Measurements from ENCODE around the gene NUP160.
A peak's percentile ranks its signal among the peaks of the same experiment; 100 is the strongest.
"Not testable (repeated sequence)": the region's sequence is repeated elsewhere in the genome, so short reads cannot be mapped to it uniquely, and the experiment has no call there.

Gene NUP160

DNA sequence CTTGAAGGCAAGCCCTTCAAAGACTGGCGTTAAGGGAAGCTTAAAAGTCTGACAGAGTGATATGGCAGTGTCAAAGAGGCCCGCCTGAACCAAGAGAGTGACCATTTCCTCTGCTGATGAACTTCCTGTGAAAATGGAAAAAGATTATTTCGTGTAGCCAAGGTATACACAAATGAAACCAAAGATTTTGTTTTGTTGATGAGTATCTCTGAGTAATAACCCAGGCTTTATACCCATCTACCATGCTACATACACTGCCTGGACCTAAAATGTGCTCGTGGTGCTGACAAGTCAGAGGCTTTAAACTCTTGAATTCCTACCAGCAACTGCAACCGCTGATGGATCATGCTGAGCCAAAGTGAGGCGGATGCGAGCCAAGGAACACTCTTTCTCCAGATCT lies 60.0 kb downstream of the NUP160 start:
- no peak for DNase-seq

DNA sequence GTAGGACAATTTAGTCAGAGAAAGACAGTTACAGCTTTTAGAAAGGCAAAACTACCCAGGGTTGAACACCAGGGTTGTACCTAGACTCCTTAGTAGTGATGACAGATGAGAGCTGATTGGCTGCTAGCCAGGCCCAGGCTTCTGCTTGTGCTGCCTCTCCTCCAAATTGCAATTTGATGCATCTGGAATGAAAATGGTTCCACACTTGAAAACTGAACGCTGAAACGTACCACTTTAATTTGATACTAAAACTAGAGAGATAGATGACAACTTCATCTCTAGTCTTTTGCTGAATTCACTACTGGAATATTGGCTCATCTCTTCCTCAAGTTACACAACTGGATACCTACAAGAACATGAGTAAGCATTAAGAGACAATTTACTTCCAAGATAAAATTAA lies 61.8 kb downstream of the NUP160 start:
- no peak for DNase-seq

DNA sequence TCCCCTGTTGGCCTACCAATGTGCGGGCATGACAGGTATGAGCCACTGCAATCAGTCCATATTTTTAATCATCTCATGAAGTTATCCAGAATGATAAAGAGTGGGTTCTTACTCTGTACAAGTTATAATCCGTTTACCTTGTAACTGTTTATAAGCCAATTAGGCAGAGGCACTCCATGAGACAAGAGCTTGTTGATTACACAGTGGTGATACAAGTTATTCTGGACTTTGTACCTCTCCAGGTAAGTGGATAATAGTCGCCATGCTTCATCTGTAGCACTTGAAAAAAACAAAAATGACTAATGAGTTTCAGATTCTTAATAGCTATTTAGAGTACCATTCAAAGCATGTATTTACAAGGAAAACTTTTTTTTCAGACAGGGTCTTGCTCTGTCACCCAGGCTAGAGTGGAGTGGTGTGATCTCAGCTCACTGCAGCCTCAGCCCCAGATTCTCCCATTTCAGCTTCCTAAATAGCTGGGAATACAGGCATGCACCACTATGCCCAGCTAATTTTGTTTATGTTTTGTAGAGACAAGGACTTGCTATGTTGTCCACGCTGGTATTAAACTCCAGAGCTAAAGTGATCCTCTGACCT lies 63.3 kb downstream of the NUP160 start:
- DNase-seq: no peak

DNA sequence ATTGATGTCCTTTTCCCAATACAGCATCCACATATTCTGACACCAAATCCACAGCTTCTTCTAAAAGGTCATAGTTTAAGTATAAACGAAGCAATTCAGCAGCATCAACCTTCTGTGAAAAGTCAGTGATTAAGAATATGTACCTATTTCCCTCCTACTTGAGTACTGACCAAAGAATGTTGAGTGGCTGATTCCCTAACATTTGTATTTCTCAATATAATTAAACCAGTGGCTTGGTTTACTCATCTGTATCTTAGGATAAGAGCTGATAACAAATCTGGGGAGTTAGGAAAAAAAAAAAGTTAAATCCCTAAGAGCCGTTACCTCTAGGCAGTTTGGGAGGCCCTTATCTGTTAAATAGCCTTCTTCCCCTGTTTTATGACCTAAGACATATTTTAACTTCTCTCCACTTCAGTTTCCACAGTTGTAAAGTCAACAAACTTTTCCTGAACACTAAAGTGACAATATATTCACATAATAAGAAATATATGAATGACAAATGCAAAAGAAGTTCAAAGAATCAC lies 65.0 kb downstream of the NUP160 start:
- DNase-seq: no peak

DNA sequence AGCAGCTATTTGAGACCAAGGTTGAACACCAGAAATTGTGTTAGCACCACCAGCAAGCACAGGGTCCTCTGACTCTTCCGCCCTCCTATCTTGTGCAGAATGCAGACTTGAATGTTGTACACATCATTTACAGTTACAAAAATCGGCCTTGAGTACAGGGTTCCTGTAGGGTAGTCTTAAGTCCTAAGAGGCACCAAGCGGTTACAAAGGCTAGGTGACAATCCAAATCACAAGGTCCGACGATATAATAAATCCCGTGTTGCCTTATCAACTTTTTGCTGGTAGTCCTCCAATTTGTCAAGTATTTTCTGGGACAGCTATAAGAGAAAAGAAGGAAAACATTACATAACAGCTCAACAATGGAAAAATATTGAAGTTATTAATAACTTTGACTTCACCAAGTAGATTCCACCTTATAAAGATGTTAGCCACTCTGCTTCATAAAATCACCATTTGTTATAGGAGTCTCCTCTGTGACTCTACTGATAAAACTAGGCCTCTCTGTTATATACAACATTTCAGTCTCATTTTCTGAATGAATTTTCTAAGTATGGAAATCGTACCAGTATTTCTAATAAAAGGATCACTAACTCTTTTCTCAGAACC lies 69.2 kb downstream of the NUP160 start:
- DNase-seq: no peak

DNA sequence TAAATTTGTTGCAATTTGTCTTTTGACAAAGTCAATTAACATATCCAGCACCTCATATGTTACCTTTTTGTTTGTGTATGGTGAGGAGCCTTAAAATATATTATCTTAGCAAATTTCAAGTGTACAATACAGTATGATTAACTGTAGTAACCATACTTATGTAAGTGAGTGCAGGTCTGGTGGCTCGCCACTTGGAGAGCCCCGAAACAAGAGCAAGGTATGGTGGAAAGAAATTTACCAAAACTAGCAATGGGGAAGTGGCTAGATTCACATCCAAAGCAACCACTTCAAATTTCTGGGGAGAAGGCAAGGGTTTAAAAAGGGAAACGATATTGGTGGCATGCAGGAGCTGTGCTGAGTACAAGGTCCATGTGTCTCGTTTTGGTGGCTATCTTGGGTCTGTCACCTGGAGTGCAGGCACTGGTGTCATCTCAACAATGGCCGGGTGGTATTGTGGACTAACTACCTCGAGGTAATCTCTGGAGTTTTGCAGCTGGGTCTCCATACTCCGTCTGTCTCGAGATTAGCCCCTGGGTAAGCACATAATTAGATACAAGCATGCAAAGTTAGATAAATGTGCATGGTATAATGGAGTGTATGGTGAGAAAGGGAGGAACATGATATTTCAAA lies 72.8 kb downstream of the NUP160 start:
- no peak for DNase-seq

DNA sequence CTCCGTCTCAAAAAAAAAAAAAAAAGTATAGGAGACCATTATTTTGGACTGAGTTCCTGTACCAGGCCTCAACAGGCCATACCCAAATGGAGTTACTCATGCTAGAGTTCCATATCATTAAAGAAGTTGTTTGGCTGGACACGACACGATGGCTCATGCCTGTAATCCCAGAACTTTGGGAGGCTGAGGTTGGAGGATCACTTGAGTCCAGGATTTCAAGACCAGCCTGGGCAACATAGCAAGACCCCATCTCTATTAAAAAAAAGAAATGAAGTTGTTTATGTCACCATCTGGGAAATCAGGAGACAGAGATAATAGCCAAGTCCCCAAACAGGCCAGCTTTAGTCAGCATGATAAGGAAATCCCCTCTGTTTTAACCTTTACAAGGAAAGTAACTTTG lies 74.3 kb downstream of the NUP160 start:
- DNase-seq: no peak

DNA sequence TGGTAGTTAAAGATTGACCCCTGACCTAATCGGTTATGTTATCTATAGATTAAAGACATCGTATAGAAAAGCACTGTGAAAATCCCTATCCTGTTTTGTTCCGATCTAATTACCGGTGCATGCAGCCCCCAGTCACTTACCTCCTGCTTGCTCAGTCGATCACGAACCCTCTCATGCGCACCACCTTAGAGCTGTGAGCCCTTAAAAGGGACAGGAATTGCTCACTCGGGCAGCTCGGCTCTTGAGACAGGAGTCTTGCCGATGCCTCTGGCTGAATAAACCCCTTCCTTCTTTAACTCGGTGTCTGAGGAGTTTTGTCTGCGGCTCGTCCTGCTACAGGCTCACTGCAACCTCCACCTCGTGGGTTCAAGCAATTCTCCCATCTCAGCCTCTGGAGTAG lies 78.6 kb downstream of the NUP160 start:
- DNase-seq: not testable (repeated sequence)

DNA sequence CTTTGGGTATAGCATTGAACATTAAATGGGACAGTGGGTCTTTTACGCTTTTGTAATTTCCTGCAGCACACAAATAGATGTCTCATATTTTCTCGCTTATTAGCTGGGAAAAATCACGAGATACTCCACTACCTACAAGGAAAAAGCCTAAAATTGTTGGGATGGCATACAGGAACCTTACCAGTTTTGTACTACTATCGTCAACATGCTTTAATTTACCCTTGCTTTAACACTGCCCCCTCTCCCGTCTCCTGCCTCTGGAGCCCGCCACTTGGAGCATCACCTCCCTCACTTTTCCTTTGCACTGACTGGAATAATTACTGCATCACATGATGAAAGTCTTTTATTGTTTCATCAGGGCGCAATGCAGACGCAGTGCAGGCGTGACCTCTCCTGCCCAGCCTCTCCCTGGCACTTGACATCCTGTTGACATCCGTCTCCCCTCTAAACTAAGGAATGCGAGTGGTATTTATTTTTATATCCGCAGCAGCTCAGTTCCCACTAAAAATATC lies 80.0 kb downstream of the NUP160 start:
- DNase-seq: peak; percentile 73

DNA sequence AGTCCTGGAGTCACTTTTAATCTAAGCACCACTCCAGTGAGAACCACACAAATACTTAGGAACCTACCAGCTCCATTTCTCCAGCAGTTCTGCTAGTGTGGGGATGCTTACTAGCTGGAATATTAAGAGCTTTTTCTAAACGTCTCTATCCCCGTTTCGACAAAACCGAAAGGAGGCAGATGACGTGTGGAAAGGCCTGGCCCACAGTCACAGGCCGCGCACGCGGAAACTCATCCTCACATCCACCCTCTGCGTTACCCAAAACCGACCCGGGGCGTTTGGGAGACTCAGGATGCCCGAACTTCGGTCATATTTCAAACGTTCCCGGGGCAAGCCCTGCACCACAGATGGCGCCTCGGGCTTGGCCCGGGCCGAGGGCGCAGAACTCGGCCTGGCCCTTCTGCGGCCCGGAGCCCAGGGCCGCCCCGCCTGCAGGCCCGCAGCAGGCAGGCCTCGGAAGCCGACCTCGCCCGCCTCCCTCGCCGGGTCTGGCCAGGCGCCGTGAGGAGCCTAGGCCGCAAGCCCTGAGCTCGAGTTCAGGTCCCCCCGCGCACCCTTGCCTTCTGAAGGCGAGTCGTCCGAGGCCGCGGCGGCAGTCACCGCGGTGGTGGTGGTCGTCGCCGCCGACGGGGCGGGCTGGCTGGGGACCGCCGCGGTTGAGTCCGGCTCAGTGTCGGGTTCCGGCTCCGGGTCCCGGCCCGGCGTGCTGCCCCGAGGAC lies 81.5 kb downstream of the NUP160 start:
- no peak for DNase-seq

DNA sequence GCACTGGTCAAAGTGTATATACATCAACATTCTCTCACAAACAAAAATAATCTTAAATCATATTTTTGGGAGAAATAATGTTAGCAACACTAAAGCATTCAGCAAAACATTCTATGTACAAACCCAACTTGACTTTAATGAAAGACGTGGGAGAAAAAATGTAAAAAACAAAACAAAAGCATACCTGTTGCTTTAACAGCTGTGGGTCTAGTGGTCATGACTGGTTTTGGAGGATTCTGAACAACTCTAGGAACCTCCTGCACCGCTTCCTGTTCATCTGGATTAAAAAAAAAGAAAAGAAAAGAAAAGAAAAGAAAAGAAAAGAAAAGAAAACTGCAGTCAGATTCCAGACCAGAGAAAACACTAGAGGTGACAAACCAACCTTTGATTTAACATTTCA lies 83.1 kb downstream of the NUP160 start:
- DNase-seq: no peak

DNA sequence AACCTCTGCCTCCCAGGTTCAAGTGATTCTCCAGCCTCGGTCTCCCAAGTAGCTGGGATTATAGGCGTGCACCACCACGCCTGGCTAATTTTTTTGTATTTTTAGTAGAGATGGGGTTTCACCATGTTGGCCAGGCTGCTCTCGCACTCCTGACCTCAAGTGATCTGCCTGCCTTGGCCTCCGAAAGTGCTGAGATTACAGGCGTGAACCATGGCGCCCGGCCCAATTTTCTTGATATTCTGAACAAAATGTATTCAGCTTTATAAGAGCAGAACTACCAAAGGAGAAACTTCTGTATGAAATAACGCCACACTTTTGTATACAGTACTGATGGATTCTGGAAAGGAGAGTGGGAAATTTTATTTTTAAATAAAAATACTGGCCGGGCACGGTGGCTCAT lies 88.9 kb downstream of the NUP160 start:
- DNase-seq: not testable (repeated sequence)

DNA sequence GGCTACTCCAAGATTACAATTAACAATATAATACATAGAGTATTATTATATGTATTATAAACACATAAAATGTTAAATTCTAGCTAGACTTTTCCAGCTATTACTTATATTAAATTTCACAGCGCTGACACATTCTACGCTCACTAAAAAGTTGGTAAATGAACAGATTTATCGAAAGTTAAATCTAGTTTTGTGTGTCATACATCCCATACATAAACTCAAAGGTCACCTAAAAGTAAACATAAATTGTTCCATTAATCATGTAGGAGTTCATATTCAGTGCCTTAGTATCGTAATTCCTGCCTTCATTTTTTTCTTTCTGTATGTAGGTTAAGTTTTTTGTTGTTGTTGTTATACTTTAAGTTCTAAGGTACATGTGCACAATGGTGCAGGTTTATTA lies 91.9 kb downstream of the NUP160 start:
- no peak for DNase-seq

DNA sequence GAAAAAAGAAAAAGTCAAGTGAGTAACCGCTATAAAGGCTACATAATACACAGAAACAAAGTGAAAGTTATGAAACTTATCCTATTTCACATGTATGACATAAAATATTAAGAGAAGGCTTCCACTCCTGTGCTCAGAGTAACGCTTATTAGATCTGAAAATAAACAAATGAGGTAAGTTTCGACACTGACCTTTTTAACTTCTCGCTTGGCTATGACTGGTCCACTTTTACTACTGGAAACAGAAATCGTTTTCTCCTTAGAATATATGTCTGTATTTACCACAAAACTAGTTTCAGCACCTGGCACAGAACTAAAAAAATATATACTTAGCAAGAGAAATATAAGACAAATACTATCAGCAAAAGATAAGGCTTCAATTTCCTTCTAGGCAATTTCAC lies 97.4 kb downstream of the NUP160 start:
- DNase-seq: no peak

DNA sequence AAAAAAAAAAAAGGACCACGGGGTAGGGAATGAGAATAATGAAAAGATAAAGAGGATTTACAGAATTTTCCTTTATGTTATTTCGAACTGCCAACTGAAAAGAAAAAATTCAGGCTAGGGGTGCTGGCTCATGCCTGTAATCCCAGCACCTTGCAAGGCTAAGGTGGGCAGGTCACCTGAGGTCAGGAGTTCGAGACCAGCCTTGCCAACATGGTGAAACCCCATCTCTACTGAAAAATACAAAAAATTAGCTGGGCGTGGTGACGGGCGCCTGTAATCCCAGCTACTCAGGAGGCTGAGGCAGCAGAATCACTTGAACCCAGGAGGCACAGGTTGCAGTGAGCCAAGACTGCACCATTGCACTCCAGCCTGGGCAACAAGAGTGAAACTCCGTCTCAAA lies 105.7 kb downstream of the NUP160 start:
- DNase-seq: not testable (repeated sequence)

DNA sequence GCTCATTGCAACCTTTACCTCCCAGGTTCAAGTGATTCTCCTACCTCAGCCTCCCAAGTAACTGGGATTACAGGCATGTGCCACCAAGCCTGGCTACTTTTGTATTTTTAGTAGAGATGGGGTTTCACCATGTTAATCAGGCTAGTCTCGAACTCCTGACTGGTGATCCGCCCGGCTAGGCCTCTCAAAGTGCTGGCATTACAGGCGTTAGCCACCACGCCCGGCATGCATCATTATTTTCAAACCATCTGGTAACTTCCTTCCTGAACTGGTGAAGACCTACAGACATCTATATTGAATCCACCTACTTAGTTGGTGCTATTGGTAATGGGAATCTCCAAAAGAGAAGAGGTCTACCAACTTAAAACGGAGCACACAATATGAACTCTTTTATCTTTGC lies 110.3 kb downstream of the NUP160 start:
- not testable (repeated sequence) for DNase-seq

DNA sequence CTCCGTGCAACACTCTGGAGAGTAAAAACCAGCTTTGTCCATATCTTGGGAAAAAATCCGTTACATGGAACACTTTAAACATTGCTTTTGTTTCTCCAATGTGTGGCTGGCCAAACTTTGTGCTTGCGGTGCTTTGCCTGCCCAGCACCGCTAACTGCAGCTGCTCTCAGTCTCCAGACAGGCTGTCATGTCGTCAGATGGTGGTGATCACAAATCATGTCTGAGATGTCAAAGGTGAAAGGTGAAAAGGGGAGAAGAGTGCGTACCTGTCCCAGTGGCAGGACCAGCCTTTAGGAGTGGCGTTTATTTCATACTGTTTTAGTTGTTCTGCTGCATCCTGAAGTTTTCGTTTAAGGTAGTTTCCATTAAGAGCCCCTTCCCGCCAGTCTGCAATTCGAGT lies 115.9 kb downstream of the NUP160 start:
- DNase-seq: no peak

DNA sequence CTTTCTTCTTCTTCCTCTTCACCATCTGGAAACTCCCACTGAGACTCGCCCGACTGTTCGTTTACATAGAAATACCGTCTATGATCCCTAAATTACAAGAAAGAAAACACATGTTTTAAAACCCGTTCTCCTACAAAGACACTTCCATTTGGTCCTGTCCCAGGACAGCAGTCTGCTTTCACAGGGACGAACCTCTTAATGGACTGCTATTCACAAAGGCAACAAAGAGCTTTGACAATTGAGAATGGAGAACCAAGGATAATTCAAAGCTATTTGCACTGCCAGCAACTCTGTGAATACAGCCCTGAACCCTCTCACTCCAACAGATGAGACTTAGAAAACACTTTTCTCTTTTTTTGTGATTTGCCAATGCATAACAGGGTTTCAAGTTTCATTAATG lies 116.7 kb downstream of the NUP160 start:
- no peak for DNase-seq

All from NCI-H2107 (cell line).